ENCODE measurements around the gene S100A14. TPM values are rescaled to one million over a fixed set of nuclear protein-coding genes. Genes with fewer than 3 reads are reported as not detected.

Gene S100A14
- total RNA-seq, 1 experiment from 2014 or later = 0.63 TPM

DNA sequence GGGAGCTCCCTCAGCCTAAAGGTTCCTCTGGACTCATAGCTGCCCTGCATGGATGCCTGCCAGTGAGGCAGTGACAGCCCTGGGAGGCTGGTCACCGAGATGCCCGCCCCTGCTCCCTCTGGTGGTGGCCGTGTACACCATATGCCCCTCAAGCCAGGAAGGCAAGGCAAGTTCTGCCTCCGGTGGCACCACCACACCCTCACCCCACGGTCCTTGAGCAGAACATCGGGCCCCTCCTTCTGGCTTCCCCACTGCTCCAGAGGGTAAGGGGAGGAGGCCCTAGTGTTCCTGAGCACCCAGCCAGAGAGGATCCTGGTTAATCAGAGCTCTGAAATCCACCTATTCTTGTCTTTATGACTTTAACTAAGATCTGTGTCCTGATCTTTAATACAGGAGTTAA, 1.5 kb upstream of the S100A14 start:
- Histone ChIP-seq H3K27ac (ENCODE audit: insufficient read length, low read depth, low read length) (no peak overlapping the region), H3K56ac (ENCODE audit: insufficient read length, low read depth, low read length) (no peak overlapping the region), H3K23ac (ENCODE audit: insufficient read length, low read depth, low read length) (no peak overlapping the region), H3K23me2 (ENCODE audit: insufficient read length, low read depth, low read length, poor library complexity, severe bottlenecking) (no peaks in the 10 kb centered on the region), H3K9ac (ENCODE audit: extremely low read depth, insufficient read length, low read length) (no peak overlapping the region), H4K8ac (replicated peaks; ENCODE audit: insufficient read length, low read depth, low read length) (no peak overlapping the region), H3K4me2 (ENCODE audit: insufficient read depth, insufficient read length, low read length) (no peak overlapping the region), H2BK15ac (ENCODE audit: low read depth, low read length) (no peak overlapping the region), H4K5ac (ENCODE audit: insufficient read length, low read depth, low read length) (no peak overlapping the region), H3K4me1 (ENCODE audit: insufficient read depth, low read length) (no peaks in the 10 kb centered on the region), H2AFZ (ENCODE audit: low read length) (no peak overlapping the region), H3T11ph (ENCODE audit: low read length) (no peak overlapping the region), H2AK5ac (ENCODE audit: insufficient read length, low read length) (no peak overlapping the region), H2BK120ac (ENCODE audit: low read depth, low read length, poor library complexity, severe bottlenecking) (no peak overlapping the region), H3K9me3 (ENCODE audit: control insufficient read depth, low read depth, low read length) (no peaks in the 10 kb centered on the region), H3K79me2 (ENCODE audit: insufficient read depth, low read length) (no peaks in the 10 kb centered on the region), H3K79me1 (ENCODE audit: insufficient read depth, low read depth, low read length, poor library complexity, severe bottlenecking) (no peaks in the 10 kb centered on the region), H2BK12ac (ENCODE audit: insufficient read length, low read depth, low read length) (no peak overlapping the region), H3K18ac (ENCODE audit: insufficient read length, low read depth, low read length) (no peak overlapping the region), H2BK5ac (ENCODE audit: insufficient read length, low read length) (no peak overlapping the region), H2BK20ac (ENCODE audit: low read depth, low read length, poor library complexity, severe bottlenecking) (no peak overlapping the region), H3K4ac (ENCODE audit: low read depth, low read length) (no peak overlapping the region), H3K14ac (ENCODE audit: insufficient read depth, low read length) (no peak overlapping the region), H3K27me3 (ENCODE audit: insufficient read depth, low read length) (no peaks in the 10 kb centered on the region), H4K91ac (ENCODE audit: insufficient read length, low read depth, low read length) (no peak overlapping the region), H4K20me1 (ENCODE audit: control insufficient read depth, insufficient read depth, insufficient read length) (no peaks in the 10 kb centered on the region)
- Mint-ChIP-seq H3K27me3 (ENCODE audit: low read depth) (no peaks in the 10 kb centered on the region; the same call in 1 of the 2 replicates), H3K36me3 (ENCODE audit: insufficient read depth in 1 of 3, low read depth in 3 of 3) (peaks cover 5 to 22% (median 5%) of the 10 kb centered on the region in 3 experiments; a peak in 5 of 7 replicates), H3K27ac (no peak overlapping the region), H3K4me3 (no peak overlapping the region), H3K4me1 (peaks cover 17 to 32% of the 10 kb centered on the region in 2 experiments), H3K9me3 (no peaks in the 10 kb centered on the region)
- WGBS (ENCODE audit: extremely low coverage, insufficient read length, low lambda C conversion rate) = no CpG with 5 or more reads among the region's 6 CpGs
- DNase-seq = peak; percentile 75
- TF ChIP-seq, protein P1, sequence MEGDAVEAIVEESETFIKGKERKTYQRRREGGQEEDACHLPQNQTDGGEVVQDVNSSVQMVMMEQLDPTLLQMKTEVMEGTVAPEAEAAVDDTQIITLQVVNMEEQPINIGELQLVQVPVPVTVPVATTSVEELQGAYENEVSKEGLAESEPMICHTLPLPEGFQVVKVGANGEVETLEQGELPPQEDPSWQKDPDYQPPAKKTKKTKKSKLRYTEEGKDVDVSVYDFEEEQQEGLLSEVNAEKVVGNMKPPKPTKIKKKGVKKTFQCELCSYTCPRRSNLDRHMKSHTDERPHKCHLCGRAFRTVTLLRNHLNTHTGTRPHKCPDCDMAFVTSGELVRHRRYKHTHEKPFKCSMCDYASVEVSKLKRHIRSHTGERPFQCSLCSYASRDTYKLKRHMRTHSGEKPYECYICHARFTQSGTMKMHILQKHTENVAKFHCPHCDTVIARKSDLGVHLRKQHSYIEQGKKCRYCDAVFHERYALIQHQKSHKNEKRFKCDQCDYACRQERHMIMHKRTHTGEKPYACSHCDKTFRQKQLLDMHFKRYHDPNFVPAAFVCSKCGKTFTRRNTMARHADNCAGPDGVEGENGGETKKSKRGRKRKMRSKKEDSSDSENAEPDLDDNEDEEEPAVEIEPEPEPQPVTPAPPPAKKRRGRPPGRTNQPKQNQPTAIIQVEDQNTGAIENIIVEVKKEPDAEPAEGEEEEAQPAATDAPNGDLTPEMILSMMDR (conservative IDR thresholded peaks at IDR 0.05) = peak; percentile 66
